Stimulated activated naive CD8-positive, alpha-beta T cell treated with anti-CD3 and anti-CD28 coated beads, Interleukin-15, amount 100 ng/mL, for 72 hours (primary cell): ENCODE data around the gene SOD3.

Experiments used
- ATAC-seq: fragments of 150-1000 bp; cut with Tn5 transposase; 2 replicates; pipeline ENCODE4 v1.10.0; 2021; ENCODE audit warnings: mild to moderate bottlenecking, moderate library complexity
- DNase-seq, 2 donors: peaks; one replicate each; pipeline ENCODE4 v3.0.0; 2021 to 2022
- H3K27ac Mint-ChIP-seq, 2 donors: one replicate each; pipeline ENCODE4 v1.8.0; 2022; ENCODE audit warnings: mild to moderate bottlenecking in 2 of 2, mixed read lengths in 2 of 2, moderate library complexity in 2 of 2
- H3K27me3 Mint-ChIP-seq: one replicate; pipeline ENCODE4 v1.8.0; 2022; ENCODE audit warnings: mixed read lengths
- H3K4me1 Mint-ChIP-seq: one replicate; pipeline ENCODE4 v1.8.0; 2022; ENCODE audit warnings: mild to moderate bottlenecking, mixed read lengths
- H3K4me3 Mint-ChIP-seq, 2 donors: one replicate each; pipeline ENCODE4 v1.8.0; 2022; ENCODE audit warnings: mild to moderate bottlenecking in 2 of 2, mixed read lengths in 2 of 2, moderate library complexity in 1 of 2
- H3K9me3 Mint-ChIP-seq, 2 donors: one replicate each; pipeline ENCODE4 v1.8.0; 2022; ENCODE audit warnings: mixed read lengths in 2 of 2

SOD3 gene

GRCh38 chr4:24806206-24806990 is 11.0 kb downstream of the SOD3 start:
- Mint-ChIP-seq H3K27ac (no peak overlapping the region), H3K9me3 (no peaks in the 10 kb centered on the region), H3K4me3 (no peak overlapping the region), H3K4me1 (no peaks in the 10 kb centered on the region), H3K27me3 (peaks cover 31% of the 10 kb centered on the region)
- no peak for DNase-seq
- no peak for ATAC-seq

- ATAC-seq (no peak), DNase-seq (no peak)
- Mint-ChIP-seq H3K9me3 (peaks cover 4 to 9% of the 10 kb centered on the region in 2 donors), H3K27ac (no peak overlapping the region), H3K4me1 (no peaks in the 10 kb centered on the region), H3K27me3 (peaks cover 26% of the 10 kb centered on the region), H3K4me3 (no peak overlapping the region)
Measured at GRCh38 chr4:24807611-24808010, 12.2 kb downstream of the SOD3 start.

- peaks cover 4 to 11% of the 10 kb centered on the region in 2 donors for H3K9me3 Mint-ChIP-seq
- H3K4me1 Mint-ChIP-seq = no peaks in the 10 kb centered on the region
- H3K4me3 Mint-ChIP-seq = no peak overlapping the region
- peaks cover 21% of the 10 kb centered on the region for H3K27me3 Mint-ChIP-seq
- DNase-seq (no peak), ATAC-seq (no peak)
- H3K27ac Mint-ChIP-seq = no peak overlapping the region
Measured at GRCh38 chr4:24808261-24808660, 12.9 kb downstream of the SOD3 start.

GRCh38 chr4:24808955-24809354 is 13.6 kb downstream of the SOD3 start:
- Mint-ChIP-seq H3K9me3 (peaks cover 4 to 11% of the 10 kb centered on the region in 2 donors), H3K27ac (no peak overlapping the region), H3K4me1 (no peaks in the 10 kb centered on the region), H3K4me3 (no peak overlapping the region), H3K27me3 (peaks cover 19% of the 10 kb centered on the region)
- DNase-seq (no peak), ATAC-seq (no peak)

- Mint-ChIP-seq H3K4me3 (no peak overlapping the region), H3K27me3 (peaks cover 15% of the 10 kb centered on the region), H3K27ac (no peak overlapping the region), H3K4me1 (no peaks in the 10 kb centered on the region), H3K9me3 (peaks cover 4 to 11% of the 10 kb centered on the region in 2 donors)
- no peak for DNase-seq
- ATAC-seq = no peak
Measured at GRCh38 chr4:24809376-24809775, 14.0 kb downstream of the SOD3 start.

- no peak for DNase-seq
- H3K9me3 Mint-ChIP-seq = peaks cover 4 to 11% of the 10 kb centered on the region in 2 donors
- no peak overlapping the region for H3K27ac Mint-ChIP-seq
- H3K27me3 Mint-ChIP-seq = peaks cover 10% of the 10 kb centered on the region
- H3K4me1 Mint-ChIP-seq = no peaks in the 10 kb centered on the region
- ATAC-seq = no peak
- H3K4me3 Mint-ChIP-seq = no peak overlapping the region
Measured at GRCh38 chr4:24809815-24810405, 14.5 kb downstream of the SOD3 start.

- Mint-ChIP-seq H3K9me3 (peaks cover 4 to 11% of the 10 kb centered on the region in 2 donors), H3K4me1 (no peaks in the 10 kb centered on the region), H3K27ac (no peak overlapping the region), H3K4me3 (no peak overlapping the region), H3K27me3 (peaks cover 8% of the 10 kb centered on the region)
- no peak for ATAC-seq
- no peak for DNase-seq
Measured at GRCh38 chr4:24810871-24811631, 15.7 kb downstream of the SOD3 start.

- ATAC-seq (no peak), DNase-seq (no peak)
- Mint-ChIP-seq H3K27ac (no peak overlapping the region), H3K9me3 (peaks cover 9 to 11% of the 10 kb centered on the region in 2 donors), H3K4me3 (no peak overlapping the region), H3K4me1 (no peaks in the 10 kb centered on the region), H3K27me3 (peaks cover 8% of the 10 kb centered on the region)
Measured at GRCh38 chr4:24813732-24814131, 18.4 kb downstream of the SOD3 start.

GRCh38 chr4:24816797-24817196 is 21.4 kb downstream of the SOD3 start:
- ATAC-seq = no peak
- DNase-seq = no peak
- Mint-ChIP-seq H3K27ac (no peak overlapping the region), H3K27me3 (peaks cover 8% of the 10 kb centered on the region), H3K4me1 (no peaks in the 10 kb centered on the region), H3K9me3 (peaks cover 9 to 11% of the 10 kb centered on the region in 2 donors), H3K4me3 (no peak overlapping the region)

GRCh38 chr4:24820541-24820940 is 25.2 kb downstream of the SOD3 start:
- H3K27me3 Mint-ChIP-seq = no peaks in the 10 kb centered on the region
- H3K9me3 Mint-ChIP-seq = peaks cover 0 to 5% of the 10 kb centered on the region in 2 donors
- no peak for DNase-seq
- no peak overlapping the region for H3K27ac Mint-ChIP-seq
- H3K4me1 Mint-ChIP-seq = no peaks in the 10 kb centered on the region
- no peak for ATAC-seq
- no peak overlapping the region for H3K4me3 Mint-ChIP-seq

GRCh38 chr4:24824720-24825119 is 29.3 kb downstream of the SOD3 start:
- DNase-seq = no peak
- no peak overlapping the region for H3K4me3 Mint-ChIP-seq
- ATAC-seq = no peak
- peaks cover 10% of the 10 kb centered on the region for H3K27me3 Mint-ChIP-seq
- H3K27ac Mint-ChIP-seq = no peak overlapping the region
- no peaks in the 10 kb centered on the region for H3K9me3 Mint-ChIP-seq
- H3K4me1 Mint-ChIP-seq = no peaks in the 10 kb centered on the region

GRCh38 chr4:24831637-24832036 is 36.3 kb downstream of the SOD3 start:
- Mint-ChIP-seq H3K27me3 (peaks cover 10% of the 10 kb centered on the region), H3K4me1 (no peaks in the 10 kb centered on the region), H3K27ac (no peak overlapping the region), H3K4me3 (no peak overlapping the region), H3K9me3 (no peaks in the 10 kb centered on the region)
- no peak for ATAC-seq
- no peak for DNase-seq

GRCh38 chr4:24835696-24836095 is 40.3 kb downstream of the SOD3 start:
- H3K27me3 Mint-ChIP-seq = no peaks in the 10 kb centered on the region
- no peak overlapping the region for H3K27ac Mint-ChIP-seq
- no peaks in the 10 kb centered on the region for H3K9me3 Mint-ChIP-seq
- ATAC-seq = no peak
- no peak overlapping the region for H3K4me3 Mint-ChIP-seq
- no peaks in the 10 kb centered on the region for H3K4me1 Mint-ChIP-seq
- no peak for DNase-seq

GRCh38 chr4:24836661-24837242 is 41.4 kb downstream of the SOD3 start:
- Mint-ChIP-seq H3K27ac (no peak overlapping the region), H3K27me3 (no peaks in the 10 kb centered on the region), H3K4me1 (no peaks in the 10 kb centered on the region), H3K4me3 (no peak overlapping the region), H3K9me3 (no peaks in the 10 kb centered on the region)
- no peak for DNase-seq
- no peak for ATAC-seq

- Mint-ChIP-seq H3K27me3 (no peaks in the 10 kb centered on the region), H3K4me1 (no peaks in the 10 kb centered on the region), H3K27ac (no peak overlapping the region), H3K9me3 (no peaks in the 10 kb centered on the region), H3K4me3 (no peak overlapping the region)
- ATAC-seq = no peak
- DNase-seq = no peak
Measured at GRCh38 chr4:24837336-24837735, 42.0 kb downstream of the SOD3 start.

GRCh38 chr4:24837781-24838180 is 42.4 kb downstream of the SOD3 start:
- H3K4me3 Mint-ChIP-seq = no peak overlapping the region
- no peaks in the 10 kb centered on the region for H3K27me3 Mint-ChIP-seq
- no peak for ATAC-seq
- no peak for DNase-seq
- H3K9me3 Mint-ChIP-seq = no peaks in the 10 kb centered on the region
- no peak overlapping the region for H3K27ac Mint-ChIP-seq
- H3K4me1 Mint-ChIP-seq = no peaks in the 10 kb centered on the region
